Measurements from ENCODE around the gene PRRT1. TPM values are rescaled to one million over a fixed set of nuclear protein-coding genes. Genes with fewer than 3 reads are reported as not detected.
"Not testable (repeated sequence)": the region's sequence is repeated elsewhere in the genome, so short reads cannot be mapped to it uniquely, and the experiment has no call there.

Gene PRRT1
- polyA plus RNA-seq, 1 donor, result 5.3 TPM

DNA sequence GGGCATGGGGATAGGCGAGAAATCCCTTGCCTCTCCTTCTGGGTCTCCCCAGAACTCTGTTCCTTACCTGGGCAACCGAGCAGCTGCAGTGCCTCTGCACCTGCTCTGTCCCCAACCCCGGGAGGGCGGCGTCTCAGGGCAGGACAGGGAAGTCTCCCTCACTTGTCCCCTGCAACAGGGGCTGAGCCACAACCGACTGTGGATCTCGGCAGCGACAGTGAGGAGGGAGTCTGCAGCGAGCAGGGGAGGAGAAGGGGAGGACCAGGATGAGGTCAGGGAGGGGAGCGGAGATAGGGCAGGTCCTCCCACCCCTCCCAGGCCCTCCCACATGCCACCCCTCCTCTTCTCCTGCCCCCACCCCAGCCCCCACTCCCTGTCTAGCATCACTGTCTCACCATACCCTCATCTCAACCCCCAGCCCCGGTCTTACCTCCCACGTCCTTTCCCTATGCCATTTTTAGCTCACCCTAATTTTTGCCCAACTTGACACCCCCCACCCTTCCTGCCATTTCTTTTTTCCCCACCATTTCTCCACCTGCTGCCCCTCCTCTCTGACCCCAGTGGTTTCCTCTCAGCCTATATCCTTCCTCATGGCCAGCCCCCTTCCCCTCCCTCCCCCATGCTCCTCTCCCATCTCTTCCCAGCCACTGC is 42.5 kb downstream of the PRRT1 start, which contains the start of gene TNXB:
TNXB (minus strand) TSS at position 225 of the 651 bp plus-strand sequence. CDS start 11,140 bp downstream, outside the sequence.
- H3K27ac ChIP-seq (ENCODE audit: low read length), result no peak within 1 kb of the TSS
- peak within 1 kb of the TSS; percentile 26 for H3K4me3 ChIP-seq (ENCODE audit: low read length)
- H3K27me3 ChIP-seq (ENCODE audit: control insufficient read depth, insufficient read depth, low read length), result no peaks in the 10 kb centered on the region
- 33% methylated on average over 1 of the region's 12 CpGs for whole genome bisulfite sequencing (ENCODE audit: insufficient coverage, low lambda C conversion rate)
- H3K36me3 ChIP-seq (ENCODE audit: control insufficient read depth, insufficient read depth, low read length), result no peaks in the 10 kb centered on the region
- H3K9me3 ChIP-seq (ENCODE audit: control insufficient read depth, low read depth, low read length), result no peaks in the 10 kb centered on the region
- peaks cover 34% of the 10 kb centered on the region for H3K4me1 ChIP-seq (ENCODE audit: control insufficient read depth, insufficient read depth, low read length)
- DNase-seq, result peak in 1 of 2 donors; percentile 52

DNA sequence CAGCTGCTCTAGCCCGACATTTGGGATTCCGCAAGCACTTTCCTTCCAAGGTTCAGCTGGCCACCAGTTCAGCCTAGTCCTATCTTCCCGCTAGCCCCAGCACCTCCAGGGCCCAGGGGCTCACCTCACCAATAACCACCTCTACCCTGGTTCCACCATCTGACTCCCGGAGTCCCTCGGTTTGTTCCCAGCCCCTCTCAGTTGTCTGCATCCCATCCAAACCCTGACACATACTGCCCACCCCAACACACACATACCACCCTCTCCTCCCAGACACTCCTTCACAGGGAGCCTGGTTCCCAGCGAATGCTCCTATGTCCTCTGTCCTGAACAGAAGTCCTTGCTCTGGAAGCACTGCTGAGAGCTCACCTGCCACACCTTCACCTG is 43.0 kb downstream of the PRRT1 start:
- Histone ChIP-seq H3K9me3 (ENCODE audit: control insufficient read depth, low read depth, low read length) (no peaks in the 10 kb centered on the region), H3K36me3 (ENCODE audit: control insufficient read depth, insufficient read depth, low read length) (no peaks in the 10 kb centered on the region), H3K4me1 (ENCODE audit: control insufficient read depth, insufficient read depth, low read length) (peaks cover 29% of the 10 kb centered on the region), H3K27me3 (ENCODE audit: control insufficient read depth, insufficient read depth, low read length) (no peaks in the 10 kb centered on the region), H3K27ac (ENCODE audit: low read length) (no peak overlapping the region), H3K4me3 (ENCODE audit: low read length) (peak overlapping the region; percentile 26)
- WGBS (ENCODE audit: insufficient coverage, low lambda C conversion rate), result 20% methylated on average over 1 of the region's 6 CpGs
- no peak for DNase-seq

DNA sequence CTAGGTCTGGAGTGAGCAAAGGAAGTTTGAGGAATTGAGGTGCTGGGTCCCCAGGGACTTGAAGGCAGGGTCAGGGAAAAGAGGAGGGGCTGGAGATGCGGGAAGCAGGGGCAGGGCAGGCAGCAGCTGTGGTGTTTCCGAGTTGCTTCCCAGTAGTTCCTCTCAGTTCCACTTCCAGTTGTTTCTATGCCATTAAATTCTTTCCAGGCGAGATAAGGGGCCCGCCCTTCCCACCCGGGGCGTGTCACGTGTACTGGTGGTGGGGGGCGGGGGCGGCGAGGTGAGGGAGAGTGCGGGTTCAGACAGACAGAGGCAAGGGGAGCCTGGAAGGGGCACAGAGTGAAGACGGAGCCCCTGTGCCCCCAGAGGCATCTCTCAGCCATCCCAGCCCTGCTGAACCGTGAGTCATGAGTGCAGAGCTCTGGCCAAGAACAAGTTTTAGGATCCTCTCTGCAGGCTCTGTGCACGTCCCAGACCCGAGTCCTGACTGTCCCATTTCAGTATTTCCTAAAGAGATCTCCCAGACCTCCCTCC is 43.6 kb downstream of the PRRT1 start:
- Histone ChIP-seq H3K27ac (ENCODE audit: low read length) (no peak overlapping the region), H3K9me3 (ENCODE audit: control insufficient read depth, low read depth, low read length) (no peaks in the 10 kb centered on the region), H3K36me3 (ENCODE audit: control insufficient read depth, insufficient read depth, low read length) (no peaks in the 10 kb centered on the region), H3K27me3 (ENCODE audit: control insufficient read depth, insufficient read depth, low read length) (no peaks in the 10 kb centered on the region), H3K4me3 (ENCODE audit: low read length) (peak overlapping the region; percentile 26), H3K4me1 (ENCODE audit: control insufficient read depth, insufficient read depth, low read length) (peaks cover 24% of the 10 kb centered on the region)
- no CpG with 5 or more reads among the region's 15 CpGs for WGBS (ENCODE audit: insufficient coverage, low lambda C conversion rate)
- peak in 1 of 2 donors; percentile 72 for DNase-seq

DNA sequence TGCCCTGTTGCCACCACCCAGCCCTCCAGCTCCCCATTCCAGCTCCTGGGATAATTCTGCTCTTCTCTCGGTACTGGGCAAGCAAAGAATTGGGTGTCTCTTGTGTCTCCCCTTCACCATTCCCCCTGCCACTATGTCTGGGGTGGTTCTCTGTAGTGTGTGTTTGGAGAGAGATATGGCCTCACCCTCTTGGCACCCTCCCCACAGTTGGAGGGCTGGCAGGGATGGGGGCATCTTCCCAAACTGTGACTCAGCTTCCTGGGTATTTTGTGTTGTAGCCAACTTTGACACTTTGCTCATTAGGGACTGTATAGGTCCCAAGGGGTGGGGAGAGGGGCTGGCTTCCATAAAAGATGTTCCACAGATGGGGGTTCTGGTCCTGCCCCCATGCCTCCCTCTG is 44.3 kb downstream of the PRRT1 start:
- Histone ChIP-seq H3K4me1 (ENCODE audit: control insufficient read depth, insufficient read depth, low read length) (peaks cover 24% of the 10 kb centered on the region), H3K27ac (ENCODE audit: low read length) (no peak overlapping the region), H3K36me3 (ENCODE audit: control insufficient read depth, insufficient read depth, low read length) (no peaks in the 10 kb centered on the region), H3K9me3 (ENCODE audit: control insufficient read depth, low read depth, low read length) (no peaks in the 10 kb centered on the region), H3K4me3 (ENCODE audit: low read length) (no peak overlapping the region), H3K27me3 (ENCODE audit: control insufficient read depth, insufficient read depth, low read length) (no peaks in the 10 kb centered on the region)
- WGBS (ENCODE audit: insufficient coverage, low lambda C conversion rate), result no CpG with 5 or more reads among the region's 1 CpG
- no peak for DNase-seq

DNA sequence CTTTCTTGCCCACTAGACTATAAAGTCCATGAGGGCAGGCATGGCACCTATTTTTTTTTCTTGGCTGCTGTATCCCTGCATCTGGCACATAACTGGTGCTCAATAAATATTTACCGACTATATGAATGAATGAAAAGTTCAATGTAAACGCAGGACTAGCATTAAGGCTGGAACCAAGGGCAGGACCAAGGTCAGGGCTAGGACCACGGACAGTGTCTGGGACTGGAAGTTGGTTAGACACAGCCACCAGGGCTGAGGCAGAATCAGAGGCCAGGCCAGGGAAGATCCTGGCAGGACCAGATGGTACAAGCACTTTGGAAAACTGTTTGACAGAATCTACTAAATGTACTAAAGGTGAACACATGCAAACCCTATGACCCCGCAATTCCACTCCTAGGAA is 46.3 kb downstream of the PRRT1 start:
- Histone ChIP-seq H3K27ac (ENCODE audit: low read length) (no peak overlapping the region), H3K9me3 (ENCODE audit: control insufficient read depth, low read depth, low read length) (no peaks in the 10 kb centered on the region), H3K36me3 (ENCODE audit: control insufficient read depth, insufficient read depth, low read length) (no peaks in the 10 kb centered on the region), H3K4me3 (ENCODE audit: low read length) (no peak overlapping the region), H3K27me3 (ENCODE audit: control insufficient read depth, insufficient read depth, low read length) (no peaks in the 10 kb centered on the region), H3K4me1 (ENCODE audit: control insufficient read depth, insufficient read depth, low read length) (peaks cover 24% of the 10 kb centered on the region)
- DNase-seq, result no peak
- 90% methylated on average over 2 of the region's 4 CpGs for WGBS (ENCODE audit: insufficient coverage, low lambda C conversion rate)

DNA sequence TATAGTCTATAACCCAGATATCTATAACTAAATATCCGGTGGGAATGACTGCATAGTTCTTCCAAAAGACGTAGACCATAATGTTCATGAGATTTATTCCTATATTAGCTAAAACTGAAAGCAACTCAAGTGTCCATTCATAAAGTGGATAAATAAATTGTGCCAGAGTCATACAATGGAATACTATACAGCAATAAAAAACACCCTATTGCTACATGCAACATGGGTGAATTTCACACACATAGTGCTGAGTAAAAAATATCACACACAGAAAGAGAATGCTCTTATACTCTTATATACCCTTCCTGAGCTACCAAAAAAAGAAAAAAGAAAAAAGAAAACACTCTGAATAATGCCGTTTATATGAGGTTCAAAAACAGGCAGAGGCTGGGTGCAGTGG is 49.5 kb downstream of the PRRT1 start:
- WGBS (ENCODE audit: insufficient coverage, low lambda C conversion rate), result 50% methylated on average over 2 of the region's 3 CpGs
- no peak for DNase-seq

DNA sequence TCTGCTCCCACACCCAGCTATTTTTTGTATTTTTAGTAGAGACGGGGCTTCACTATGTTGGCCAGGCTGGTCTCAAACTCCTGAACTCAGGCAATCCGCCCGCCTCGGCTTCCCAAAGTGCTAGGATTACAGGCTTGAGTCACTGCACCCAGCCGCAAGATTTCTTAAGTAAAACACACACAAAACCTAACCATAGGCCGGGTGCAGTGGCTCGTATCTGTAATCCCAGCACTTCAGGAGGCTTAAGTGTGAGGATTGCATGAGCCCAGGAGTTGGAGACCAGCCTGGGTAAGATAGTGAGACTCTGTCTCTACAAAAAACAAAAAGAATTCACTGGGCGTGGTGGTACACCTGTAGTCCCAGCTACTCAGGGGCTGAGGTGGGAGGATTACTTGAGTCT is 51.5 kb downstream of the PRRT1 start:
- H3K4me3 ChIP-seq (ENCODE audit: low read length); H3K4me1 ChIP-seq (ENCODE audit: control insufficient read depth, insufficient read depth, low read length); DNase-seq; H3K36me3 ChIP-seq (ENCODE audit: control insufficient read depth, insufficient read depth, low read length); H3K27ac ChIP-seq (ENCODE audit: low read length): not testable (repeated sequence)
- no CpG with 5 or more reads among the region's 8 CpGs for WGBS (ENCODE audit: insufficient coverage, low lambda C conversion rate)
- Histone ChIP-seq H3K27me3 (ENCODE audit: control insufficient read depth, insufficient read depth, low read length) (peaks cover 31% of the 10 kb centered on the region), H3K9me3 (ENCODE audit: control insufficient read depth, low read depth, low read length) (peaks cover 15% of the 10 kb centered on the region)

More for the DNA sequence above, 49.5 kb downstream of the PRRT1 start:
- Histone ChIP-seq H3K27me3 (ENCODE audit: control insufficient read depth, insufficient read depth, low read length) (peaks cover 10% of the 10 kb centered on the region), H3K9me3 (ENCODE audit: control insufficient read depth, low read depth, low read length) (peaks cover 2% of the 10 kb centered on the region), H3K4me3 (ENCODE audit: low read length) (no peak overlapping the region), H3K36me3 (ENCODE audit: control insufficient read depth, insufficient read depth, low read length) (no peaks in the 10 kb centered on the region), H3K27ac (ENCODE audit: low read length) (no peak overlapping the region), H3K4me1 (ENCODE audit: control insufficient read depth, insufficient read depth, low read length) (peaks cover 5% of the 10 kb centered on the region)

Other genes with a start within 250 kb of the PRRT1 start
- gene ZBTB12, start 249.9 kb downstream of the PRRT1 start, polyA plus RNA-seq, result 11.8 TPM
- gene C2, start 224.2 kb downstream of the PRRT1 start, polyA plus RNA-seq, result 9.3 TPM
- gene CFB, start 205.8 kb downstream of the PRRT1 start, polyA plus RNA-seq, result 37.1 TPM
- gene NELFE, start 193.0 kb downstream of the PRRT1 start, polyA plus RNA-seq, result 77.7 TPM
- gene SKIC2, start 192.8 kb downstream of the PRRT1 start, polyA plus RNA-seq, result 52.6 TPM
- 20.0 TPM for gene DXO, start 179.8 kb downstream of the PRRT1 start, polyA plus RNA-seq
- gene C4A, start 169.9 kb downstream of the PRRT1 start, polyA plus RNA-seq, result 92.9 TPM
- 91.2 TPM for gene C4B, start 137.1 kb downstream of the PRRT1 start, polyA plus RNA-seq
- gene CYP21A2, start 113.5 kb downstream of the PRRT1 start, polyA plus RNA-seq, result 1.5 TPM
- 17.5 TPM for gene TNXB, start 42.6 kb downstream of the PRRT1 start, polyA plus RNA-seq
- gene ATF6B, start 23.7 kb downstream of the PRRT1 start, polyA plus RNA-seq, result 84.4 TPM
- 5.1 TPM for gene FKBPL, start 21.7 kb downstream of the PRRT1 start, polyA plus RNA-seq
- gene PPT2, start 2.2 kb upstream of the PRRT1 start, polyA plus RNA-seq, result 31.0 TPM
- gene EGFL8, start 12.7 kb upstream of the PRRT1 start, polyA plus RNA-seq, result 29.1 TPM
- 109 TPM for gene AGPAT1, start 24.1 kb upstream of the PRRT1 start, polyA plus RNA-seq
- 85.7 TPM for gene RNF5, start 26.5 kb upstream of the PRRT1 start, polyA plus RNA-seq
- gene AGER, start 32.3 kb upstream of the PRRT1 start, polyA plus RNA-seq, result 14.9 TPM
- gene PBX2, start 38.3 kb upstream of the PRRT1 start, polyA plus RNA-seq, result 125 TPM
- gene GPSM3, start 40.7 kb upstream of the PRRT1 start, polyA plus RNA-seq, result 14.3 TPM
- gene NOTCH4, start 72.1 kb upstream of the PRRT1 start, polyA plus RNA-seq, result 8.1 TPM
- gene TSBP1, start 220.0 kb upstream of the PRRT1 start, polyA plus RNA-seq, result not detected